T-helper 1 cell treated with Interleukin-12 subunit alpha and Interleukin-12 subunit beta and Interleukin-4 antibody, amounts not matched to agents 30 ng/mL and 1 ng/mL, for 36 hours (primary cell): ENCODE measurements around the gene AK5. TPM values are rescaled to one million over a fixed set of nuclear protein-coding genes. Genes with fewer than 3 reads are reported as not detected.

ENCODE experiments used
- intact Hi-C: fragments of 100-400 bp; cut with micrococcal nuclease; formaldehyde crosslinking; loops from one replicate; pipeline ENCODE4 v1.15.1; 2024
- total RNA-seq: library from RNA; stranded (reverse); gene quantifications from 2 replicates; pipeline ENCODE4 v1.2.3, GENCODE V29; 2022

The AK5 gene
- total RNA-seq = 0.34 and 0.93 TPM in 2 replicates

GRCh38 chr1:77281491-77282186 is at the start of gene AK5:
Gene AK5, plus strand, starts transcription at chr1:77282019. Its CDS starts 295 bp downstream, at chr1:77282314.
- intact Hi-C loops = loop anchor here (1.0 to 5.0 kb wide), 6 partner anchors 31 to 1129 kb away; partner anchors contain the start of genes PIGK and ZZZ3

GRCh38 chr1:77232829-77233228 is 49.0 kb upstream of the AK5 start:
- intact Hi-C loops = no loop called here

GRCh38 chr1:77234096-77234495 is 47.7 kb upstream of the AK5 start:
- intact Hi-C loops = no loop called here

- intact Hi-C loops = no loop called here
Observed at GRCh38 chr1:77234943-77235342, 46.9 kb upstream of the AK5 start.

- intact Hi-C loops = no loop called here
Observed at GRCh38 chr1:77238462-77238861, 43.4 kb upstream of the AK5 start.

GRCh38 chr1:77239311-77239710 is 42.5 kb upstream of the AK5 start:
- intact Hi-C loops = no loop called here

- intact Hi-C loops = no loop called here
Observed at GRCh38 chr1:77245830-77246229, 36.0 kb upstream of the AK5 start.

GRCh38 chr1:77250126-77250525 is 31.7 kb upstream of the AK5 start:
- intact Hi-C loops = no loop called here

- intact Hi-C loops = no loop called here
Observed at GRCh38 chr1:77253211-77253610, 28.6 kb upstream of the AK5 start.

GRCh38 chr1:77263708-77264107 is 18.1 kb upstream of the AK5 start:
- intact Hi-C loops = no loop called here

GRCh38 chr1:77265180-77265579 is 16.6 kb upstream of the AK5 start:
- intact Hi-C loops = no loop called here

GRCh38 chr1:77267035-77267434 is 14.8 kb upstream of the AK5 start:
- intact Hi-C loops = no loop called here

GRCh38 chr1:77271852-77272580 is 9.8 kb upstream of the AK5 start:
- intact Hi-C loops = no loop called here

- intact Hi-C loops = no loop called here
Observed at GRCh38 chr1:77273891-77274290, 7.9 kb upstream of the AK5 start.

GRCh38 chr1:77275194-77275593 is 6.6 kb upstream of the AK5 start:
- intact Hi-C loops = no loop called here

GRCh38 chr1:77276941-77277340 is 4.9 kb upstream of the AK5 start:
- intact Hi-C loops = no loop called here

GRCh38 chr1:77279929-77280328 is 1.9 kb upstream of the AK5 start:
- intact Hi-C loops = loop anchor here (5.0 kb wide), 4 partner anchors 152 to 1128 kb away; partner anchors contain the start of gene ZZZ3

GRCh38 chr1:77280962-77281361 is 857 bp upstream of the AK5 start:
- intact Hi-C loops = loop anchor here (5.0 kb wide), 4 partner anchors 151 to 1129 kb away; partner anchors contain the start of gene ZZZ3

GRCh38 chr1:77282187-77282865 is 507 bp downstream of the AK5 start:
- intact Hi-C loops = loop anchor here (1.0 to 5.0 kb wide), 6 partner anchors 30 to 1130 kb away; partner anchors contain the start of genes PIGK and ZZZ3

GRCh38 chr1:77282866-77283539 is 1.2 kb downstream of the AK5 start:
- intact Hi-C loops = loop anchor here (1.0 to 5.0 kb wide), 6 partner anchors 30 to 1131 kb away; partner anchors contain the start of genes PIGK and ZZZ3
